NOMO-1 (cell line): Measurements from ENCODE around the gene ENPP7.

Experiments
- DNase-seq, 2 experiments: peaks; one replicate each; lab custom pipeline; 2025; ENCODE audit not compliant: unreplicated experiment in 2 of 2; lab: John Stamatoyannopoulos, UW

ENPP7 gene

GRCh38 chr17:79730437-79730768 is 340 bp upstream of the ENPP7 start:
- no peak for DNase-seq

- DNase-seq, result no peak
Observed at GRCh38 chr17:79732254-79732653, 1.5 kb downstream of the ENPP7 start.

GRCh38 chr17:79732804-79733691 is 2.3 kb downstream of the ENPP7 start:
- DNase-seq, result peak in 1 of 2 experiments; percentile 25

- DNase-seq, result no peak
Observed at GRCh38 chr17:79733692-79734070, 2.9 kb downstream of the ENPP7 start.

- DNase-seq, result no peak
Observed at GRCh38 chr17:79735096-79735495, 4.4 kb downstream of the ENPP7 start.

- DNase-seq, result no peak
Observed at GRCh38 chr17:79737046-79737921, 6.5 kb downstream of the ENPP7 start.

- DNase-seq, result no peak
Observed at GRCh38 chr17:79737922-79738578, 7.3 kb downstream of the ENPP7 start.

- DNase-seq, result no peak
Observed at GRCh38 chr17:79738643-79739042, 7.9 kb downstream of the ENPP7 start.

GRCh38 chr17:79739148-79740062 is 8.7 kb downstream of the ENPP7 start:
- no peak for DNase-seq

- no peak for DNase-seq
Observed at GRCh38 chr17:79740413-79740812, 9.7 kb downstream of the ENPP7 start.

- DNase-seq, result no peak
Observed at GRCh38 chr17:79741401-79741750, 10.6 kb downstream of the ENPP7 start.

- DNase-seq, result peak; percentile 20 to 28
Observed at GRCh38 chr17:79741751-79742588, 11.2 kb downstream of the ENPP7 start.

GRCh38 chr17:79742589-79742918 is 11.8 kb downstream of the ENPP7 start:
- no peak for DNase-seq

- DNase-seq, result no peak
Observed at GRCh38 chr17:79742951-79743476, 12.3 kb downstream of the ENPP7 start.

- no peak for DNase-seq
Observed at GRCh38 chr17:79743614-79744013, 12.9 kb downstream of the ENPP7 start.

- no peak for DNase-seq
Observed at GRCh38 chr17:79745641-79746105, 14.9 kb downstream of the ENPP7 start.

GRCh38 chr17:79746889-79747507 is 16.3 kb downstream of the ENPP7 start:
- no peak for DNase-seq

- no peak for DNase-seq
Observed at GRCh38 chr17:79747508-79748294, 17.0 kb downstream of the ENPP7 start.
